Fibroblast of lung (primary cell): ENCODE data around the gene PIGH.

Experiments used
- EZH2 ChIP-seq: IDR thresholded peaks from 2 replicates; pipeline ENCODE4 v1.5.1; 2012; ENCODE audit warnings: low read length, control low read depth, mild to moderate bottlenecking; ENCODE audit errors: missing control alignments
- TF ChIP-seq, protein P1 (sequence below), 2 donors: IDR thresholded peaks in 1 of 2; conservative IDR thresholded peaks in 1 of 2; 1 replicate in 1 of 2; 2 replicates in 1 of 2; pipeline ENCODE4 v1.5.1; 2011 to 2012; ENCODE audit warnings: low read length in 2 of 2, control low read depth in 1 of 2, inconsistent platforms in 1 of 2, low read depth in 1 of 2, mild to moderate bottlenecking in 1 of 2

DNA sequence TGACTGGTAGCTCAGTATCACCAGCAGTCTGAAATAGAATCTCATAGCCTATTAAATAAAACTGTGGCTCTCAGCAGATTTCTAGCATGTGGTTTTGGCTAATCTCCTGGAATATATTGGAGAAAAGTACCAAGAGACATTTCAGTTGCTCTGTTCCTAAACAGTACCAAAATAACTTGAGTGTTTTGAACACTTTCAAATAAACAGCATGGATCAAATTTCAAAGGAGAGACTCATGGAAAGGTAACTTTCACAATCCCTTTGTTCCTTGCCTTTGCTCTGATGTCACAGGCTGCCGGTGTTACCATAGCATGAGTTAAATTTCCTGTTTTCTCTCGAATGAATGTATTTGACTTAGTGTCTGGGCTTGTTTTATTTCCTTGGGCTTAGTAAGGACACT, 23.0 kb upstream of the PIGH start:
- TF ChIP-seq, protein P1, sequence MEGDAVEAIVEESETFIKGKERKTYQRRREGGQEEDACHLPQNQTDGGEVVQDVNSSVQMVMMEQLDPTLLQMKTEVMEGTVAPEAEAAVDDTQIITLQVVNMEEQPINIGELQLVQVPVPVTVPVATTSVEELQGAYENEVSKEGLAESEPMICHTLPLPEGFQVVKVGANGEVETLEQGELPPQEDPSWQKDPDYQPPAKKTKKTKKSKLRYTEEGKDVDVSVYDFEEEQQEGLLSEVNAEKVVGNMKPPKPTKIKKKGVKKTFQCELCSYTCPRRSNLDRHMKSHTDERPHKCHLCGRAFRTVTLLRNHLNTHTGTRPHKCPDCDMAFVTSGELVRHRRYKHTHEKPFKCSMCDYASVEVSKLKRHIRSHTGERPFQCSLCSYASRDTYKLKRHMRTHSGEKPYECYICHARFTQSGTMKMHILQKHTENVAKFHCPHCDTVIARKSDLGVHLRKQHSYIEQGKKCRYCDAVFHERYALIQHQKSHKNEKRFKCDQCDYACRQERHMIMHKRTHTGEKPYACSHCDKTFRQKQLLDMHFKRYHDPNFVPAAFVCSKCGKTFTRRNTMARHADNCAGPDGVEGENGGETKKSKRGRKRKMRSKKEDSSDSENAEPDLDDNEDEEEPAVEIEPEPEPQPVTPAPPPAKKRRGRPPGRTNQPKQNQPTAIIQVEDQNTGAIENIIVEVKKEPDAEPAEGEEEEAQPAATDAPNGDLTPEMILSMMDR (conservative IDR thresholded peaks at IDR 0.05 in 1 of 2, IDR thresholded peaks at IDR 0.05 in 1 of 2; ENCODE audit: low read depth in 1 of 2, low read length in 2 of 2): no peak
- TF ChIP-seq EZH2: no peak
